WTC11 (cell line): ENCODE results near the gene TNFAIP2. TPM values are rescaled to one million over a fixed set of nuclear protein-coding genes. Genes with fewer than 3 reads are reported as not detected.

Experiments
- ATAC-seq: fragments of 200-7000 bp; cut with Tn5 transposase; 2 replicates; pipeline ENCODE4 v1.10.0; 2021; ENCODE audit warnings: mild to moderate bottlenecking, moderate library complexity
- CTCF ChIA-PET: fragments of 300-600 bp; sonication (Branson Sonifier 250); formaldehyde crosslinking; loops from one replicate; lab custom pipeline; 2021; ENCODE audit warnings: antibody characterized with exemption; lab: Charles Lee
- POLR2A ChIA-PET: fragments of 350-600 bp; sonication (Branson Sonifier 250); formaldehyde crosslinking; loops from one replicate; lab custom pipeline; 2021; ENCODE audit warnings: antibody characterized with exemption; lab: Charles Lee
- DNase-seq: peaks from one replicate; pipeline ENCODE4 v3.0.0; 2021; ENCODE audit warnings: low spot score
- H3K27ac Mint-ChIP-seq: 2 replicates; pipeline ENCODE4 v1.8.0; 2021; ENCODE audit warnings: mixed read lengths
- H3K27me3 Mint-ChIP-seq: 2 replicates; pipeline ENCODE4 v1.8.0; 2021; ENCODE audit warnings: low read depth, mild to moderate bottlenecking, moderate library complexity, mixed read lengths
- H3K36me3 Mint-ChIP-seq: 2 replicates; pipeline ENCODE4 v1.8.0; 2021; ENCODE audit warnings: mixed read lengths
- H3K4me1 Mint-ChIP-seq: 2 replicates; pipeline ENCODE4 v1.8.0; 2022; ENCODE audit warnings: mixed read lengths
- H3K4me3 Mint-ChIP-seq: 2 replicates; pipeline ENCODE4 v1.8.0; 2021; ENCODE audit warnings: mild to moderate bottlenecking, moderate library complexity, mixed read lengths
- H3K9me3 Mint-ChIP-seq: 2 replicates; pipeline ENCODE4 v1.8.0; 2021; ENCODE audit warnings: mixed read lengths
- CREB1 ChIP-seq: sonication (generic); formaldehyde crosslinking; IDR thresholded peaks from 2 replicates; pipeline ENCODE4 v1.8.0; 2023; ENCODE audit warnings: mild to moderate bottlenecking, missing genetic modification reagents
- ESRRA ChIP-seq: sonication (generic); formaldehyde crosslinking; IDR thresholded peaks from 2 replicates; pipeline ENCODE4 v1.8.1; 2022; ENCODE audit warnings: mild to moderate bottlenecking, missing genetic modification reagents, borderline replicate concordance
- GABPB1 ChIP-seq: sonication (generic); formaldehyde crosslinking; IDR thresholded peaks from 2 replicates; pipeline ENCODE4 v1.8.1; 2023; ENCODE audit warnings: mild to moderate bottlenecking, missing genetic modification reagents
- HMGA2 ChIP-seq: fragments of 250-450 bp; sonication (Bioruptor Pico); IDR thresholded peaks from 2 replicates; pipeline ENCODE4 v1.4.0; 2021; ENCODE audit warnings: mild to moderate bottlenecking, moderate library complexity
- IRF2 ChIP-seq: sonication (generic); formaldehyde crosslinking; IDR thresholded peaks from 2 replicates; pipeline ENCODE4 v1.8.0; 2022; ENCODE audit warnings: low read depth, missing genetic modification reagents, borderline replicate concordance
- JAZF1 ChIP-seq: fragments of 250-450 bp; sonication (Bioruptor Pico); IDR thresholded peaks from 2 replicates; pipeline ENCODE4 v1.9.0; 2021; ENCODE audit warnings: moderate library complexity, mild to moderate bottlenecking, inconsistent platforms
- NFE2L1 ChIP-seq: sonication (generic); formaldehyde crosslinking; IDR thresholded peaks from 2 replicates; pipeline ENCODE4 v1.8.1; 2023; ENCODE audit warnings: missing genetic modification reagents
- NFYB ChIP-seq: sonication (generic); formaldehyde crosslinking; conservative IDR thresholded peaks from 2 replicates; pipeline ENCODE4 v1.8.0; 2022; ENCODE audit warnings: low read depth, missing genetic modification reagents
- RORB ChIP-seq: fragments of 250-450 bp; sonication (Bioruptor Pico); IDR thresholded peaks from 2 replicates; pipeline ENCODE4 v1.9.0; 2021; ENCODE audit warnings: mild to moderate bottlenecking
- TEAD1 ChIP-seq: sonication (generic); formaldehyde crosslinking; IDR thresholded peaks from 2 replicates; pipeline ENCODE4 v1.8.0; 2022; ENCODE audit warnings: mild to moderate bottlenecking, missing genetic modification reagents
- USF2 ChIP-seq: sonication (generic); formaldehyde crosslinking; IDR thresholded peaks from 2 replicates; pipeline ENCODE4 v1.8.1; 2023; ENCODE audit warnings: mild to moderate bottlenecking, missing genetic modification reagents, moderate library complexity
- ZNF121 ChIP-seq: sonication (generic); formaldehyde crosslinking; IDR thresholded peaks from 2 replicates; pipeline ENCODE4 v1.8.0; 2023; ENCODE audit warnings: missing genetic modification reagents
- ZNF263 ChIP-seq: sonication (generic); formaldehyde crosslinking; IDR thresholded peaks from 2 replicates; pipeline ENCODE4 v1.8.1; 2022; ENCODE audit warnings: low read depth, mild to moderate bottlenecking, moderate library complexity, missing genetic modification reagents
- ZNF416 ChIP-seq: fragments of 250-450 bp; sonication (Bioruptor Pico); IDR thresholded peaks from 2 replicates; pipeline ENCODE4 v1.9.0; 2021; ENCODE audit warnings: mild to moderate bottlenecking, inconsistent platforms
- ZNF423 ChIP-seq: fragments of 250-450 bp; sonication (Bioruptor Pico); IDR thresholded peaks from 2 replicates; pipeline ENCODE4 v2.1.2; 2022; ENCODE audit warnings: mild to moderate bottlenecking, moderate library complexity
- total RNA-seq: library from RNA; stranded (reverse); gene quantifications from 3 replicates; pipeline ENCODE4 v1.2.3, GENCODE V29; 2021
- TF ChIP-seq, protein P1 (sequence below): fragments of 250-450 bp; sonication (Bioruptor Pico); IDR thresholded peaks from 2 replicates; pipeline ENCODE4 v1.9.0; 2021; ENCODE audit warnings: mild to moderate bottlenecking
- TF ChIP-seq, protein P2 (sequence below): sonication (generic); formaldehyde crosslinking; IDR thresholded peaks from 2 replicates; pipeline ENCODE4 v1.8.0; 2022; ENCODE audit warnings: mild to moderate bottlenecking, missing genetic modification reagents
- TF ChIP-seq, protein P3 (sequence below): fragments of 200-600 bp; IDR thresholded peaks from 2 replicates; pipeline ENCODE4 v1.8.0; 2022; ENCODE audit warnings: antibody characterized with exemption

The TNFAIP2 gene
- total RNA-seq, 1 experiment from 2014 or later = 24.1 TPM

- peak; percentile 57 for ATAC-seq
- peaks cover 31% of the 10 kb centered on the region for H3K4me1 Mint-ChIP-seq
- 0 out of 2 replicates have a peak overlapping the region, but pooled peaks have one; percentile 6 for H3K27ac Mint-ChIP-seq
- CTCF ChIA-PET = interaction anchor here (1.4 to 6.7 kb wide), 5 partner anchors 10 to 145 kb away, joined by 8 to 126 read pairs (median 13); no protein-coding TSS in a partner anchor
- H3K27me3 Mint-ChIP-seq = peaks cover 21% of the 10 kb centered on the region
- DNase-seq = peak; percentile 71
- peaks cover 5% of the 10 kb centered on the region; the same call in 1 of the 2 replicates for H3K36me3 Mint-ChIP-seq
- peak; percentile 64; the same call in 1 of the 2 replicates for TF ChIP-seq ZNF121 (CRISPR knock-in tag)
- peak; percentile 90; the same call in 1 of the 2 replicates for TF ChIP-seq ZNF263 (CRISPR knock-in tag)
- no peak for TF ChIP-seq HMGA2 (CRISPR knock-in tag)
- TF ChIP-seq TEAD1 (CRISPR knock-in tag) = no peak
- no peak for TF ChIP-seq NFE2L1 (CRISPR knock-in tag)
- TF ChIP-seq, protein P1, sequence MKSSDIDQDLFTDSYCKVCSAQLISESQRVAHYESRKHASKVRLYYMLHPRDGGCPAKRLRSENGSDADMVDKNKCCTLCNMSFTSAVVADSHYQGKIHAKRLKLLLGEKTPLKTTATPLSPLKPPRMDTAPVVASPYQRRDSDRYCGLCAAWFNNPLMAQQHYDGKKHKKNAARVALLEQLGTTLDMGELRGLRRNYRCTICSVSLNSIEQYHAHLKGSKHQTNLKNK (CRISPR knock-in tag) = no peak
- TF ChIP-seq ZNF423 (CRISPR knock-in tag) = no peak
- TF ChIP-seq, protein P2, sequence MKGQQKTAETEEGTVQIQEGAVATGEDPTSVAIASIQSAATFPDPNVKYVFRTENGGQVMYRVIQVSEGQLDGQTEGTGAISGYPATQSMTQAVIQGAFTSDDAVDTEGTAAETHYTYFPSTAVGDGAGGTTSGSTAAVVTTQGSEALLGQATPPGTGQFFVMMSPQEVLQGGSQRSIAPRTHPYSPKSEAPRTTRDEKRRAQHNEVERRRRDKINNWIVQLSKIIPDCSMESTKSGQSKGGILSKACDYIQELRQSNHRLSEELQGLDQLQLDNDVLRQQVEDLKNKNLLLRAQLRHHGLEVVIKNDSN = no peak
- TF ChIP-seq ESRRA (CRISPR knock-in tag) = no peak
- H3K4me3 Mint-ChIP-seq = no peak overlapping the region
- no peaks in the 10 kb centered on the region for H3K9me3 Mint-ChIP-seq
- POLR2A ChIA-PET = interaction anchor here (0.9 to 2.2 kb wide), 4 partner anchors 10 to 145 kb away, joined by 3 to 5 read pairs (median 4); no protein-coding TSS in a partner anchor
Measured at GRCh38 chr14:103136388-103137271, 13.4 kb downstream of the TNFAIP2 start.

- ATAC-seq = no peak
- Mint-ChIP-seq H3K36me3 (peaks cover 3% of the 10 kb centered on the region; the same call in 1 of the 2 replicates), H3K27me3 (peaks cover 21% of the 10 kb centered on the region), H3K4me1 (peaks cover 31% of the 10 kb centered on the region), H3K4me3 (peak overlapping the region; percentile 48), H3K27ac (no peak overlapping the region), H3K9me3 (no peaks in the 10 kb centered on the region)
- CTCF ChIA-PET = interaction anchor here (0.8 to 6.7 kb wide), 7 partner anchors 11 to 144 kb away, joined by 3 to 126 read pairs (median 9); partner anchors contain the start of gene TNFAIP2
- no peak for DNase-seq
- POLR2A ChIA-PET = interaction anchor here (2.2 kb wide), 1 partner anchor 11 kb away, joined by 5 read pairs; no protein-coding TSS in a partner anchor
- TF ChIP-seq, protein P3, sequence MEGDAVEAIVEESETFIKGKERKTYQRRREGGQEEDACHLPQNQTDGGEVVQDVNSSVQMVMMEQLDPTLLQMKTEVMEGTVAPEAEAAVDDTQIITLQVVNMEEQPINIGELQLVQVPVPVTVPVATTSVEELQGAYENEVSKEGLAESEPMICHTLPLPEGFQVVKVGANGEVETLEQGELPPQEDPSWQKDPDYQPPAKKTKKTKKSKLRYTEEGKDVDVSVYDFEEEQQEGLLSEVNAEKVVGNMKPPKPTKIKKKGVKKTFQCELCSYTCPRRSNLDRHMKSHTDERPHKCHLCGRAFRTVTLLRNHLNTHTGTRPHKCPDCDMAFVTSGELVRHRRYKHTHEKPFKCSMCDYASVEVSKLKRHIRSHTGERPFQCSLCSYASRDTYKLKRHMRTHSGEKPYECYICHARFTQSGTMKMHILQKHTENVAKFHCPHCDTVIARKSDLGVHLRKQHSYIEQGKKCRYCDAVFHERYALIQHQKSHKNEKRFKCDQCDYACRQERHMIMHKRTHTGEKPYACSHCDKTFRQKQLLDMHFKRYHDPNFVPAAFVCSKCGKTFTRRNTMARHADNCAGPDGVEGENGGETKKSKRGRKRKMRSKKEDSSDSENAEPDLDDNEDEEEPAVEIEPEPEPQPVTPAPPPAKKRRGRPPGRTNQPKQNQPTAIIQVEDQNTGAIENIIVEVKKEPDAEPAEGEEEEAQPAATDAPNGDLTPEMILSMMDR = no peak
- TF ChIP-seq USF2 (CRISPR knock-in tag) = no peak
- no peak for TF ChIP-seq JAZF1 (CRISPR knock-in tag)
- TF ChIP-seq RORB = no peak
- no peak for TF ChIP-seq CREB1 (CRISPR knock-in tag)
- TF ChIP-seq ZNF416 (CRISPR knock-in tag) = no peak
- no peak for TF ChIP-seq IRF2
- no peak for TF ChIP-seq GABPB1 (CRISPR knock-in tag)
- TF ChIP-seq NFYB (CRISPR knock-in tag) = no peak
Measured at GRCh38 chr14:103137689-103138300, 14.5 kb downstream of the TNFAIP2 start.
